IPS-NIHi7 (cell line): ENCODE results near the gene KCNF1.

Experiments used
- DNase-seq: peaks from one replicate; pipeline ENCODE4 v3.0.0; 2012; ENCODE audit warnings: mixed read lengths; ENCODE audit errors: extremely low spot score

The KCNF1 gene

DNA sequence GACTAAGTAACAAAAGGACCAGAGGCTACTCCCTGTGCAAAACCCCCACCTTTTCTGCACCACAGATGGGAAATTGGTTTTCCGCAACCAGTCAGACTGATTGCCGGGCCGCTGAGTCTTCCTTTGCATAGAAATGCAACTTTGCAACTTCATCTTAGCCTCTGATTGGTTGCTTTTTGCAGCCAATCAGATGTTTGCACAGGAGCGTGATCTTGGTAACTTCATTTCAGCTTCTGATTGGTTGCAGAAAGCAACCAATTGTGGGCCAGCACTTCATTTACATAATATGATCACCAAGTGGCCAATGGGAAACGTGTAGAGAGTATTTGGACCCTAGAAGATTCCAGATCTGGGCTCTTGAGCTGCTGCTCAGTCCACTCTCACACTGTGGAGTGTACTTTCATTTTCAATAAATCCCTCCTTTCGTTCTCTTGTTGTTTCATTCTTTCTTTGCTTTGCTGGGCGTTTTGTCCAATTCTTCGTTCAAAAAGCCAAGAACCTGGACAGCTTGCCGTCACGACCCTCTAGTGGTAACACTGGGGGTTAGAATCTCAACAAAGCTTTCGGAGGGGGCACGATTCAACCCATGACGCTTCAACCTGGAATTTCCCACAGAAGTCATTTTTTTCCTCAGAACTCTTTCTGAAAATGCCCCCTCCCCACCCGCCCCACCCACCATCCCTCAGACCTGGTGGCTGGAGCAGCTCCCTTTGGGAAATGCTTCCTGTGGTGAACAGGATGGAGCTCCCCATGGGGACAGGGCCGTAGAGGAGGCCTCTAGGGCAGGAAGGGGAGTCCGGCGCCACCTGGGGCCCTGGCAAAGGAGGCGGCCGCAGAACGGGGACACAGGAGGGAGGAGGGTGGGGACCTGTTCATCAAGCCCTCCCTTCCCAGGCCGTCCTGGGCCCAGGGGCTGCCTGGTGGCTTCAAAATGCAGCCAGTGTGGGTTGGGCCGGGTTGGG is 31.8 kb upstream of the KCNF1 start:
- no peak for DNase-seq

DNA sequence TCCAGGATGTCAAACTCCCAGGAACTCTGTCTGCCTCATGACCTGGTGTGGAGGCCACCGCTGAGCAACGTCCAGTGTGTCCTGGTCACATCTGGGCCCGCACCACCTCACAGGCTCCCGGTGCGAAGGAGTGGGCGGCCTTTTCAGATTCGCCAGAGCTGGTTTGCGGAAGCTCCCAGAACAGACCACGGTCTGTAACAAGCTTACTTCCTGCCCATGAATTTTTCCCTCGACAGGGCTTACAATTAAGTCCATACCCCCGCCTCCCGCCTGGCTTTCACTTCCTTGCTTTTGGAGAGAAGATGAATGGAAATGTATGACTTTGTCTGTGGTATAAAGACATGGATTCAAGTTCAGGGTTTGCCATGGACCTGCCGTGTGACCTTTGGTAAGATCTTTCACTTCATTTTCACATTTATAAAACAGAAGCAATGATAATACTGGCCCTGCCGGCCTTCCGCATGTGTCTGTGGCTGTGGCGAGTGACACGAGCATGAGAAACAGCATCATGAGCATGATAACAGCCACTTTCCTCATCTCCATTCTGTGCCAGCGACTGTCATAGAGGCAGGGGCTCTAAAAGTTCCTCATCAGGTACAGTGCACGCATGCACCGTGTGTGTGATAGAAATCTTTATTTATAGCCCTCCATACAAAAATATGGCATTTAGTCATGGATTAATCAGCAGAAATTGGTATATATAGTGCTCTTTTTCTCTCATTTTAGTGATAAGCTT is 31.0 kb upstream of the KCNF1 start:
- DNase-seq = no peak

DNA sequence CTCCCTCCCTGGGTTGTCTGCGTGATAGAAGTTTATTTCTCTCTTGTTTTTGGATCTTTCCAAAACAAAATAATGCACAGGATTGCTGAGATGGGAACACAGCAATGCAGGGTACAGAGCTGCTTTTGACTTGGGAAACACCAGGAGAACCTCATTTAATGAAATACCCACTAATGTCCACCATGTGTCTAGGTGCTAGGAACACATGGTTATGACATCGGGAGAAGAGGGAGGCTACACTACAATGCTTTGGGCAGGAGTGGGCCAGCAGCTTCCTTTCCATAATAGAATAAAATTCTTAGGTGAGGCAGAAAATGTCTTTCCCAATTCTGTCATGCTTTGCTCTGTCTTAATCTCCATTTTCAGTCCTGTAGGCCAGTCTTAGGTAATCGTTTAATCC is 29.2 kb upstream of the KCNF1 start:
- DNase-seq = no peak

DNA sequence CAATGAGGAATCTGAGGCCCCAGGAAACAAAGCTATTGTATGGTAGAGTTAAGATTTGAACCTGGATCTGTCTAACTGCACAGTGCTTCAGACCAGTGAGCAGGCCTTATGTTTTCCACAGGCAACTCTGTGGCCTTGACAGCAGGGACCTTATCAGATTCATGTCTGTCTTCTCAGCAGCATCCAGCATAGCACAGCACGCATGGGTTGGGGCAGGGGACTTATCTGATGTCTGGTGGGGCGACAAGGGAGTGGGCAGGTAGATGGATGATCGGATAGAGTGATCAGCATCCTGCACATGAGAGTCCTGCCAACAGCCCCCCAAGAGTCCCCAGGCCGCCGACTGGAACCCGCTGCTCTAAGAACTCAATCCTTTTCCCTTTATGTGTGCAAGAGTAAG is 28.7 kb upstream of the KCNF1 start:
- DNase-seq = no peak

DNA sequence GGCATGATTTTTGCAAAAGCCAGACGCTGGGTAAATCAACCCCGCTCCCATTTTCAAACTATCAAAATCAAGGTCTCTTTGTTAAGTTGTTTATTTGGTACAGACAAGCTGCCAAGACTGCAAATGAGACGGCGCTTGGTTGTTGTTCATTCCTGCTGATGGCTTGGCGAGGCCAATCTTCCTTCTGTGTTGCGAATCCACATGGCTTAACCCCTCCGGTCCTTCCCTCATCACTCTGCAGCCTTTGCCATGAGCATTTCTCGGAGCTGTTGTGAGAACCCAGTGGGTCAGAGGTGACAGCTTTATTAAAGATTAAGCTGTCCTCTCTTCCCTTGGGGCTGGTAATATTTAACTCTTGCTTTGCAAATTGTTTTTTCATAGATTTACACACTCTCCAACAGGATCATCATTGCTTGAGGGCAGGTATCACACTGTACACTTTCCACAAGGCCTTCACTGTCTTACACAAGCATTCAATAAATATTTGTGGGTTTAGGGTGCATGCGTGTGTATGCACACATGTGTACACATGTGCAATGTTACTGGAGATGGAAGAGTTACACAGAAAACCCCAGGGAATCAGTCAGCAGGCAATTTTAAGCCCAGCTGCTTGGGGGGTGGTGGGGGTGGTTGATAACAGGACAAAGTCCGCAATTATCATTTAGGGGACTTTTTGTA is 27.8 kb upstream of the KCNF1 start:
- DNase-seq = no peak

DNA sequence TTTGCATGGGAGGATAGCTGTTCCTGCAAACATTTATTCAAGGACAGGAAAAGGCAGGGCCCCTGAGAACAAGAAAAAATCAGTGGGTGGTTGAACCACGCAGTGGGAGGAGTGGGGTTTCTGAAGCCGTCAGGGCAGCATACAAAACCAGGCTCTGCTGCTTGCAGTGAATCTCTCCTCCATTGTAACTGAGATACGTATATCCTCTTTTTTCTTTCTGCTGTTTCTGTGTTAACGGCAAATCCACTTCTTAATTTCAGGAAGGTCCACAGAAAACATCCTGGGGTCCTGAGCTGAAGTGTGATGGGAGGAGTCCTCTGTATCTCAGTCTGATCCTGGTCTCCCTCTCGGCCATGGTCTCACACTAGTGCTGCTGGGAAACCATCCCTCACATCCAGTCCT is 27.2 kb upstream of the KCNF1 start:
- no peak for DNase-seq

DNA sequence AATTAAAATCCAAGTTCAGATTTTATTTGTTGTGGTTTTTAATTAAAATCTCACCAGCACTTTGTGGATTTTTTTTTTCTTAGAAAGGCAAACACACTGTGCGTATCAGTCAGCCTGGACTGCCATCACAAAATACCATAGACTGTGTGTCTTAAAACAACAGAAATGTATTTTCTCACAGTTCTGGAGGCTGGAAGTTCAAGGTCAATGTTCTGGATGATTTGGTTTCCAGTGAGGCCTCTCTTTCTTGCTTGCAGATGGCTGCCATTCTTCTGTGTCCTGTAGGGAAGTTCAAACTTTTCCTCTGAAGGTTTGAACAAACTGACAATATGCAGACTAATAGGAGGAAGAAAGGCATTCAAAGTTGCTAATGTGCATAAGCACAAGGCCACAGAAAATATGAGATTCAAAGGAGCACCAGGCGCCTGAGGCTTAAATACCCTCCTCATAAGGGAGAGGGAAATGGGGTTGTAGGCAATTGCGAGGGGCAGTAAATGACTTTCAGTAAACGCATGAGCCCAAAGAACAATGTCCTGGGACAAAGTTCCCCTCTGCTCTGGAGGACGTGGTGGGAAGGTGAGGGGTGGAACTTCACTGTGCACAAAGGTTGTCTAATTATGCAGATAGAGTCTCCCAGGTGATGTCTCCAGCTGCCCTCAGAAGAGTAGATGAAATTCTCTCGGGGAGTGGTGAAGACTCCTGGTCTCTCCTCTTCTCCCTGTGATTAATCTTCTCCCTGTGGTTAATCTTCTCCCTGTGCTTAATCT is 26.5 kb upstream of the KCNF1 start:
- no peak for DNase-seq

DNA sequence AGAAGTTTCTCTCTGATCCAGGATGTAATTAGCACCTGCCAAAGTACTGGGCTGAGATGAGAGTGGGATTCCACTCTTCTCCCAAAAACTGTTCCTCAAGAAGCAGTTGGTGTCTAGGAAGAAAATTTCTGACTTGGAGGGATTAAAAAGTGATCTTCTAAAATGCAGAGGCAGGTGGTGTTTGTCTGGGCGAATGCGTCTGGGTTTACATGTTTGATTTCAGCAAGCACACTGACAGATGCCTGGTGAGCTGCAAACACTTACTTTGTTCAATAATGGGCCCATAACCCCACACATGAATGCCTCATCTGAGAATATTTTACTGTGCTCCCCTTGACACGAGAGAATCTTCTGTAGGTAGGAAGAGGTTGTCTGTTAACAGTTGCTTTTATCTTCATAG is 24.3 kb upstream of the KCNF1 start:
- DNase-seq = no peak

DNA sequence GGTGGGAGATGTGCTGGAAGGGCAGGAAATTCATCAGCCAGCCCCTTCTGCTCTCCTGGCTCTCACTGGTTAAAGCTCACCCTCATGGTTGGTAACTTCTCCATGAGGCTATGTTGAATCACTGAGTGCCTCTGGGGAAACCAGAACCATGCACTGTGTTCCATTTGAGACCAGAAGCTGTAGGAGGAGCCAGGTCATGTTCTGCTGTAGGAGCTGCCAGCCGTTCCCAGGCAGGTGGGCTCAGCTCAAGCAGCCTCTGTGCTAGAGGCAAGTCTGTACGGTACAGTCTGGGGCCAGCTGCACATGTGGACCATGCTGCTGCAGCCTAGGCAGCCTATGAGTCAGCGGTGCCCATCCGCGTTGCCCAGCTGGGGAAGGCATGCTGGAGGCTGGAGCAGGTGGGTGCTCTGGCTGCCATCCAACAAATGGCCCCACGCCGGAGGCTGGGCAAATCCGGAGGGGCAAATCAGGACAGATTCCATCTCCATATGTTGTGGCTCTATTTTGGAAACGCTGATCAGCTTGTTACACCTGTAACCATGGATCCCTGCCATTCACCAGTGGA is 22.0 kb upstream of the KCNF1 start:
- DNase-seq = no peak

DNA sequence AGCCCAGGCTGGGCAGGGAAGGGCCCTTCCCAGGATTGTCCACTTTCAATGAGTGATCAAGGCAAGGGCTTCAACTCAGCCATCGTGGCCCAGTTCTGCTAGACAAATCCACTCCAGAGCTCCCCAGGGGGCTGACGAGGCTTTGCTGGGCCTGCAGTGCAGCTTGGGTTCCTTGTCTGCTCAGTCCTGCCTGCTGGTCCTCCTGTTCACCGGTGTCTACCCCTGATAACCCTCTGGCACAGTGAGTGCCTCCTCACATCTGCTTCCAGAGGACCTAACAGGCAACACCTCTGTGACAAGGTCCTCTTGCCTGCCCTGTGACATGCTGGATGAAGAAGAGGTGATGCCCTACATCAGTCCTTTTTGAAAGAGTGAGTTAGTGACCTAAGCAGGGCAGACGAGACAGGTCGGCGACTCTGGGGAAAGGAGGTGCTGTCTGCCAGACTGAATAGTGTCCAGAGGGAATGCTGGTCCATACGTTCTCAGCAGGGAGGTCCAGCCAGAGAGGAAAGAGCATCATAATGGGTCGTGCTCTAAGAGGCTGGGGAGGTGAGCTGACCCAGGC is 20.9 kb upstream of the KCNF1 start:
- no peak for DNase-seq

DNA sequence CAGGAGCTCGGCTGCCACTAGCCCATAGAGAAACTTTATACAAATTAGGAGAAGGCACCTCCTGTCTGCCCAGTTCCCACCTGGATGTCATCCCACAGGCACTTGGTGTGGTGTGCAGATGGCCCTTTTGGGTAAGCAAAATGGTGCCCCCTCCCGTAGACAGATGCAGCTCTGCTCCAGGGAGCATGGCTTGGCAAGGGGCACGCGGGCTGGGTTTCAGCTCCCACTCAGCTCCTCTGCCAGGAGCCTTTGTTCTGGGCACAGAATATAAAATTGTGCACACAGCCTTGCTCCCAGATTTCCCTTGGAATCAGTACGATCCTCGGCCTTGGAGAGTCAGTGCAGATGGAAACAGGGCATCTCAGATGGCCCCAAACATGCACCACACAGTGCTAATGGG is 20.3 kb upstream of the KCNF1 start:
- no peak for DNase-seq

DNA sequence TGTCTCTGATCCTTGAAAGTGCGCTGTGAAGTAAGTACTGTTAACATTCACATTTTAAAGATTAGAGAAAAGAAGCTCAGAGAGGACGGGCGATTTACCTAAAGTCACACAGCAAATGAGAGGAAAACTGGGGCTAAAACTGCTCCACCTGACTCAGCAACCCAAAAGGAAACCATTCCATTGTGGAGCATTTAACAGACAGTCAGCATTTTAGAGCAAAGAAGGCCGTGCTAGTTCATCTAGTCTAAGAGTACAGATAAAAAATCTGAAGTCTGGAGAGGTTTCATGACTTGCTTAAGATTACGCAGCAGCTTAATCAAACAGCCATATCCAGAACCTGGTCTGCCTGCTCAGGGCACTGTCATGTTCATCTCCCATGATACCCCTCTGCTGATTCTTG is 19.9 kb upstream of the KCNF1 start:
- no peak for DNase-seq

DNA sequence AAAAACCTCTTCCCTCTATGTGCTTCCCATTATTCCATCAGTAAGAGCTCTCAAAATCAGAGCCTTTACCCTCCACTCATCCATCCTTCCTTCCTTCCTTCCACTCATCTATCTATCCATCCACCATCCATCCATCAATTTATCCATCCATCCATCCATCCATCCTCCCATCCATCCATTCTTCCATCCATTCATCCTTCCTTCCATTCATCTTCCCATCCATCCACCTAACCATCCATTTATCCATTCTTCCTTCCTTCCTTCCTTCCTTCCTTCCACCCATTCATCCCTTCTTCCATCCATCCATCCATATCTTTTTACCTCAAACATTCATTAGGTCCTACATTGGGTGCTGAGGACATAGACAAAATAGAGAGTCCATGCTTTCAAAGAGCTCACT is 19.4 kb upstream of the KCNF1 start:
- no peak for DNase-seq

DNA sequence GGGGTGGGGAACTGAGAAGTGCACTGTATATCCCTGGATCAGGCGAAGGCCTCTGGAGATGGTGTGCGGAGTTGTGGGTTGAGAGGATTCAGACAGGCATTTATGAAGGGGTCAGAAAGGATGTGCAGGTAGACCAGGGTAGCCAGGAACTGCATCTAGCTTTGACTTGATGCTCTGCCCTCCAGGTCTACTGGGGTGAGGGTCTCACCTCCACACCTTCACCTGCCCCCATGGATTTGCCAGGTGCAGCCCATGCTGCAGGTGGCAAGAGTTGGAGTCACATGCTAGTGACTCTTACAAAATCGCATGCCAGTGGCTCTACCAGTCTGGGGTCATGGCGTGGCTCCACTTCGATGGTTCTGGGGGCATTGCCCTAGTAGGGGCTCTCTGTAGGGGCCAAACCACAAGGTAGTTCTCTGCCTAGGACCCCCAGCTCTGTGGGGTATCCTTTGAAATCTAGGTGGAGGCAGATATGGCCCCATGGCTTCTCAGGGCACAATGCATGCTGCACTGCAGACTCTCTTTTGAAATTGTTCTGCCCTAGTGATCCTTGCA is 18.9 kb upstream of the KCNF1 start:
- no peak for DNase-seq

DNA sequence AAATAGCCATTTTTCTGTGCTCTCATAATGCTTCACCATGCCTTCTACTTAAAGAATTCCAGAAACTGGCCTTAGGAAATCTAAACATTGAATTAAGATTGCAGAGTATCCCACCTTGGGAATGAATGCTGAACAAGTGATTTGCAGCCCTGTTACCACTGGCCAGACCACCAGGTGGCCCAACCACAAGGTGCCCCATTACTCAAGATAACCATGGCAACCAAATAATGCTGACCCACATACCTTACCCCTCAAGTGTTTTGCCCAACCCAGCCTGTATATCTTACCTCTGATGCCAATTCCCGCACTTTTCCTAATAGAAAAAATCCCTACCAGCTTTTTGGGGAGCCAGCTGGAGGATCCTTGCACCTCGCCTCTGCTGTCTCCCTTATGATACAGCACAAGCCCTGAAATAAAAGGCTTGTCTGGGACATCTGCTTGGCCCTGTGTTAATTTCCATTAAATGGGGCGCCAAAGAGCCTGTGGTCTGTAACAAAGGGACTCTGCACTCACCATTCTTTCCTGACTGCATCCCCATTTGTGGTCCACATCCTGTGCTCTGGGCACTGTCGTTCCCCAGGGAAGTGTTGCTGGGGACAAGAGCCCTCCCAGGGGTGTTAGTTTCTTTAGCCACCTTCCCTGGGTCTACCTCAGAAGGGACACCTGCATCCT is 17.3 kb upstream of the KCNF1 start:
- DNase-seq = peak; percentile 43

DNA sequence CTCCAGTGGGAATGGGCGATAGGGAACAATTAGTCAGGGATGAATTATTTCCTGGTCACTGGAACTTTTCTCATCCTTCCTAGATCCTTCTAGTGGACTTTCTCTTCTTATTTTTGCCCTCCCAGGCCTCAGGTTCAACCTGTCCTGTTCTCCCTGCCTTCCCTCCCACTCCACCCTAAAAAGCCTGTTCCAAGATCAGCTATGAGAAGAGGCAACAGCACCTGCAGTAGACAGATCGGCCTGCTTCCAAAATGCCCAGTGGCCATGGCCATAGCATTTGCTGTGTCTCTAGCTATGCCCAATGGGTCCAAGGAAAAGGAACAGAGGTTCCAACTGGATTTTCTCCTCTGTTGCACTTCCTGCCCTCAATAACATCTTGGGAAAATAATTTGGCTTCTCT is 16.5 kb upstream of the KCNF1 start:
- no peak for DNase-seq

DNA sequence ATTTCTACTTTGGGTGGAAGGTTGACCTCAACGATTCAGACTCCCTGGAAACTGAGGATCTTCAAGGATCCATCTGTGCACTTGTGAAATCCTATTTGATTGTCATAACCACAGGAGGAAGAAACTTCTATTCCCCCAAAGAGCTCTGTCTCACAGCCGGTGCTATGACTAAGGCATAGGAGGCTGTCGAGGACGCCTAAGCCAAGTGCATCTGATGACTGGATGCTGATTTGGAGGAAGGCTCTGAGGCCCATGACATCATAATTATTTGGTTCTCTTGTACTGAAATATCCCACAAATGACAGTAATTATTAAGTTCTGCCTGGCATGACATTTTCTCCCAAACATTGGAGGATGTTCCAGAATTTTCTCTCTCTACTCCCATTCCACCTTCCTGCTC is 13.8 kb upstream of the KCNF1 start:
- no peak for DNase-seq

DNA sequence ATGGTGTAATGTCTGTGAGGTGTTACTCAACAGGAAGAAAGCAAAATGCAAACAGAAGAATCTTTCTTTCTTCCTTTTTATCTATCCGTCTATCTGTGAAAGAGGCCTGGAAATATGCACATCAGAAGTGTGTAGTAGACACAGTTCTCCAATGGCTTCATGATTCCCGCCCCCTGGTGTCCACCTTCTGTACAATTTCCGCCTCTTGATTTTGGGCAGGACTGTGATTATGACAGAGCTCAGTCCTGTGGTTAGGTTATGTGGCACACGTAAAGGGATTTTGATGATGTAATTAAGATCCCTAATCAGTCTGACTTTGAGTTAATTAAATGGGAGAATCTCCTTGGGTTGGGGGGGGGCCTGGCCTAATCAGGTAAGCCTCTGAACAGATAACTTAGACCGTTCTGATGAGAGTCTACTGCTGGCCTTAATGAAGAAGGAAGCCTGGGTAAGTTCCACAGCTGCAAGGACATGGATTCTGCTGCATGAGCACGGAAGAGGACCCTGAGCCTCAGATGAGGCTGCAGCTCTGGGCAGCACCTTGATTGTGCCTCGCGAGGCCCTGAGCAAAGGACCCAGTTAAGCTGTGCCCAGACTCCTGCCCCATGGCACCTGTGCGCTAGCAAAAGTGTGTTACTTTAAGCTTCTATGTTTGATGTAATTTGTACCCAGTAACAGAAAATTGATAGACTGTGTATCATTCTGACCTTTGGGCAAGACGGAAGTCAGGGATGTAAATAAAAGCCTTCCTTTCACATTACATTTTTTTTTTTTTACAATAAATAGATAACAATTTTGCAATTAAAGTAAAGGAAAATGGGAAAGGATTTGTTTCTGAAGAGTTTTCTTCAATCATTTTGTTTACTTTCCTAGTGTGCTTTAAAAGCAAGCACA is 11.3 kb upstream of the KCNF1 start:
- no peak for DNase-seq
